HG02763 (cell line): Measurements from ENCODE around the gene SETD2.

Experiments
- ATAC-seq: cut with Tn5 transposase; IDR thresholded peaks from one replicate; pipeline ENCODE4 v1.9.1; 2021; ENCODE audit warnings: mild to moderate bottlenecking, moderate library complexity; ENCODE audit not compliant: unreplicated experiment

The SETD2 gene

GRCh38 chr3:47000922-47001730, 162.8 kb downstream of the SETD2 start:
- ATAC-seq, result no peak

GRCh38 chr3:47000198-47000815, 163.6 kb downstream of the SETD2 start:
- no peak for ATAC-seq

GRCh38 chr3:46999516-47000197, 164.3 kb downstream of the SETD2 start:
- ATAC-seq, result no peak

- ATAC-seq, result no peak
Observed at GRCh38 chr3:46998852-46999515, 164.9 kb downstream of the SETD2 start.

GRCh38 chr3:46998121-46998851, 165.6 kb downstream of the SETD2 start:
- no peak for ATAC-seq

- ATAC-seq, result no peak
Observed at GRCh38 chr3:46997453-46998091, 166.3 kb downstream of the SETD2 start.

GRCh38 chr3:46996689-46997452, 167.0 kb downstream of the SETD2 start:
- no peak for ATAC-seq

GRCh38 chr3:46995901-46996562, 167.9 kb downstream of the SETD2 start:
- ATAC-seq, result no peak

- no peak for ATAC-seq
Observed at GRCh38 chr3:46994801-46995731, 168.8 kb downstream of the SETD2 start.

GRCh38 chr3:46993986-46994385, 169.9 kb downstream of the SETD2 start:
- no peak for ATAC-seq

- ATAC-seq, result no peak
Observed at GRCh38 chr3:46993292-46993691, 170.6 kb downstream of the SETD2 start.

- ATAC-seq, result no peak
Observed at GRCh38 chr3:46992231-46992630, 171.7 kb downstream of the SETD2 start.

- no peak for ATAC-seq
Observed at GRCh38 chr3:46991406-46992165, 172.3 kb downstream of the SETD2 start.

GRCh38 chr3:46990573-46991374, 173.1 kb downstream of the SETD2 start:
- no peak for ATAC-seq

GRCh38 chr3:46989146-46989810, 174.6 kb downstream of the SETD2 start:
- ATAC-seq, result no peak

GRCh38 chr3:46988616-46989015, 175.3 kb downstream of the SETD2 start:
- no peak for ATAC-seq
